Fibroblast of the conjunctiva (primary cell): Measurements from ENCODE around the gene ASS1.

ENCODE experiments used
- DNase-seq: peaks from one replicate; pipeline ENCODE4 v3.0.0-alpha.2; 2010; ENCODE audit warnings: low read depth

ASS1 gene

DNA sequence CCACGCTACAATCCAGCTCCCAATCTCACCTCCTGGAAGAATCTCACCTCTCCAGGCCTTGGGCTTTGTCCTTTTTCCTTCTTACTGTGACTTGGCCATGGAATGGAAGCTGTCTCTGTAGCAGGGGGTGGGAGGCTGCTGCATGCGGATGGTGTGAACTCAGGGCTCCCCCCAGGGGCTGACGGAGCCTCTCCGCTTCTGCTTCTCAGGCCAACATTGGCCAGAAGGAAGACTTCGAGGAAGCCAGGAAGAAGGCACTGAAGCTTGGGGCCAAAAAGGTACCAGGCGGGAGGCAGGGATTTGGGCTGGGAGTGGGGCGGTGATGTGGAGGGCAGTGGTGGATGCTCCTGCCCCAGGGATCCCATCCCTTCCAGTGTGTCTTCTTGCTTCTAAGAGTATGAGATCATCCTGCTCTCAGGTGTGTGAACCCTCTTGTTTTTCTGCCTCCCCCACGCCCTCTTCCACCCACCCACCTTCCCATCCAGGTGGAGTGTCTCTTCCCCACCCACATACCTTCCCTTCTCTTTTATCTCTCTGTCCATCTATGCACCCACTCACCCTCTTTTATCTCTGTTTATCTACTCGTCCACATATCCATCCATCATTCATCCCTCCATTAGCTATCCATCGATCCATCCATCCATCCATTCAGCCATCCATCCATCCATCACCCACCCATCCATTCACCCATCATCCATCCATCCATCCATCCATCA lies 9.5 kb downstream of the ASS1 start:
- DNase-seq = no peak

DNA sequence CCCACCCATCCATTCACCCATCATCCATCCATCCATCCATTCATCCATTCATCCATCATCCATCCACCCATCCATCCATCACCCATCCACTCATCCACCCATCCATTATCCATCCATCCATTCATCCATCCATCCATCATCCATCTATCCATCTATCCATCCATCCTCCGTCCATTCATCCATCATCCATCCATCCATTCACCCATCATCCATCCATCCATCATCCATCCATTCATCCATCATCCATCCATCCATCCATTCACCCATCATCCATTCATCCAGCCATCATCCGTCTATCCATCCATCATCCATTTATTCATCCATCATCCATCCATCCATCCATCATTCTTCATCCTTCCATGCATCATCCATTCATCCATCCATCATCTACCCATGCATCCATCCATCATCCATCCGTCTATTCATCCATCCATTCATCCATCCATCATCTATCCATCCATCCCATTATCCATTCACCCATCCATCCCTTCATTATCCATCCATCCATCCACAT lies 10.1 kb downstream of the ASS1 start:
- DNase-seq = no peak

GRCh38 chr9:130458027-130458803 lies 13.5 kb downstream of the ASS1 start:
- no peak for DNase-seq

DNA sequence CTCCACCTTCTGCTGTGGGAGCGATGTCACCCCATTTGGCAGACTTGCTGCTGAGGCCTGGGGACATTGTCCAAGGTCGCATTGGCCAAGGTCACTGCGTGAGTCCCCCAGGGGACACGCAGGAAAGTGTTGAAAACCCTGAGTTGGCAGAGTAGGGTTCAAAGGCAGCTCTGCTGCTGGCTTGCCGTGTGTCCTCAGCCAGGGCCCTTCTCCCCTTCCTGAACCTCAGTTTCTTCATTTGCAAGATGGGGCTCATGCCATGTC lies 14.0 kb downstream of the ASS1 start:
- no peak for DNase-seq

DNA sequence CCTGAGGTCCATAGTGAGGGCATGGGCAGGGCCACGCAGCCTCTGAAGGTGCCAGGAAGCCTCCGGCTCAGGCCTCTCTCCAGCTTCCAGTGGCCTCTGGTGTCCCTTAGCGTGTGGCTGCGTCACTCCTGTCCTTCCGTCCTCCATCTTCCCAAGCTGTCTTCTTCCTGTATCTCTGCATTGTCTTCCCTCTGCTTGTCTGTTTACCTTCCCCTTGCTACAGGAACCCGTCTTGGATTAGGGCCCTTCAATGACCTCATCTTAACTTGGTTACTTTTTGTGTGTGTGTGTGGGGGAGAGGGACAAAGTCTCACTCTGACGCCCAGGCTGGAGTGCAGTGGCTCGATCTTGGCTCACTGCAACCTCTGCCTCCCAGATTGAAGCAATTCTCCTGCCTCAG lies 14.4 kb downstream of the ASS1 start:
- no peak for DNase-seq

DNA sequence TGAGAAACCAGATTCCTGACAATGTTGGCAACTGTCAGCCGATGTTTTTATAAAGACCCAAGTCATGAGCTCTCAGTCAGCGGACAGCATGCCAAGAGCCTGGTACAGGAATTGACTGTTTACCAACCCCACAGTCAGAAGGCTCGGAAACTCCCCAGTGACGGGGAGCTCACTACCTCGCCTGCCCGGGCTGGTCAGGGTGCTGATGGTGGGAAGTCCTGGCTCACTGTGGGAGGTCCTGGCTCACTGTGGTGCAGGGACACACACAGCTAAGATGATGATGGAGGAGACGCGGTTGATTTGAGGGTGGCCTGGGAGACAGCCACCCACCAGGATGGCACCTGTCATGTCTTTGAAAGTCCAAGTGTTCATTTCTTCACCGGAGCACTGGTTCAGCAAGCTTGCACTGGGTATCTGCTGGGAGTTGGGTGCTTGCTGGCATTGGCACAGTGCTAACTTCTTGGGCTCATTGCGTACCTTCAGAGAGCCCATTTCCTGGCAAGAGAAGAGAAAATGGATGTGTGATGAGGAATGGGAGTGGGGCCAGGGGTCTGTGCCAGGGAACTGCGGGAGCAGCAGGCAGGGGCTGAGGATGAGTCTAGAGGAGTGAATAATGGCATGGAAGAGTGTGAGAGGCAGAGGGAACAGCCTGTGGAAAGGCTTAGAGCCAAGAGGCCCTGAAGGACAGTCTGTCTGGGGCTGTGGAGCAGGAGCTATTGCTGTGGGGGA lies 15.3 kb downstream of the ASS1 start:
- no peak for DNase-seq

DNA sequence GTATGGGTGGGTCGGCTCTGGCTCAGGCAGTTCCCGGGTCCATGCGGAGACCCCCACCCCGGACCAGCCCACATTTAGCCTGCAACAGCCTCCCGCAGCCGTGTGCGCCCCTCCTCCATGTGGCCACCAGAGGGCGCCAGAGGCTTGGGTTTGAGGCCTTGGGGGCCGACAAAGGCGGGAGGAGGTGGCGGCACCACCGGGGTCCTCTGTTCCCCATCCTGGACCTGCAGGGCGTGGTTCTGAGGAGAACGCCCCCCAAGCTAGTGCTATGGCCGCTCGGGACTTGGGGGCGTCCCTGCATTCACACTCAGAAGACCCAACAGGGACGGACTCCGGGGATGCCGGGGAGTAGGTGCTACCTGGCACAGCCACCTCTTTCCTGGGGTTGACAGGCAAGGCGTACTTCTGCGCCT lies 16.5 kb downstream of the ASS1 start:
- no peak for DNase-seq

DNA sequence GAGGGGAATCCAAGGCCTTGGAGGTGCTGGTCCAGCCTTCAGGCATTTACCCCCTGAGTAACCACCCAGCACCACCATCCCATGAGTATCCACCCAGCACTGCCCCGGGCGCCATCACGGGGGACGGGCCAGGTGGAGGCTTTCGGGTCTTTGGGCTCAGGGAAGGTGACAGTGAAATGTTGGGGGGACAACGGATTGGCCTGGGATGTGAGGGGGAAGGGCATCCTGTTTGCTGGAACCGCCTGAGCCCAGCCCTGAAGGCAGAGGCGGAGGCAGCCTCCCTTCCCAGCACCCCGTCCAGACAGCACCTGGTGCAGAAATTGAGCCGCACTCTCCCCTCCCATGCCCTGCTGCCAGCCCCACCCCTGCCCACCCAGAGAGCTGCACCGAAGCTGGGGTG lies 17.0 kb downstream of the ASS1 start:
- no peak for DNase-seq

DNA sequence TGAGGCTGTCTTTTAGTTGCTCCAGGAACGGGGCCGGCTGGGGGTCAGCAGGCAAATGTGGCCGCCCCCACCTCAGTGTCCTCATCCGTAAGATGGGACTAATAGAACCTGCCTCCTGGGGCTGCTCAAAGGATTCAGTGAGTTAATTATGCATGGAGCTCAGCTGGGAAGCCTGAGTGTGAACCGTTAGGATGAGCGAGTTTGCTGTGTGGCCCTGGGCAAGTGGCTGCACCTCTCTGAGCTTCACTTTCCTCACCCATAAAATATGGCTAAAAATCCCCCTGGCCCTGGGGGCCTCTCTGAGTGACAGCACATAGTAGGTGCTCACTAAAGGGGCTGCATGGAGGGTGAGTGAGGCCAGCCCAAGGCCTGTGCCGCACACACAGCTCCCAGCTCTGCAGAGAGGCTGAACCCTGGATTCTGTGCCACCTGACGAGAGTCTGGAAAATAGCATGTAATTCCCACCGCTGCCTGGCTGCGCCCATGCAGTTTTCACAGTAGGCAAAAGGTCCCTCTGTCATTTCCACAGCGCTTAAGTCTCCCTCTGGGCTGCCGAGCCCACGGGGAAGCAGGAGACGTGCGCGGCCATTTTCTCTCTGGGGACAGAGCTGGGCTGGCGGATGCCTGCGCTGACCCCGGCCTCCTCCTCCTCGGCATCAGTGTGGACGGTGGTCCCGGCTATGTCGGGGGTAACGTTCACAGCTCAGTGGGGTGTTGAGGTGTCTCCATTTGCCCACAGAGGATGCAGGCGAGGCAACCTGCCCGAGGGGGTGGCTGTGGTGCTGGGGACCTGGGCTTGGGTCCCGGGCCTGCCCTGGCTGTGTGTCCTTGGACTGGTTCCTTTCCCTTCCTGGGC lies 18.2 kb downstream of the ASS1 start:
- DNase-seq = no peak

- DNase-seq = no peak
These were observed 19.3 kb downstream of the ASS1 start for GRCh38 chr9:130463763-130464745.

DNA sequence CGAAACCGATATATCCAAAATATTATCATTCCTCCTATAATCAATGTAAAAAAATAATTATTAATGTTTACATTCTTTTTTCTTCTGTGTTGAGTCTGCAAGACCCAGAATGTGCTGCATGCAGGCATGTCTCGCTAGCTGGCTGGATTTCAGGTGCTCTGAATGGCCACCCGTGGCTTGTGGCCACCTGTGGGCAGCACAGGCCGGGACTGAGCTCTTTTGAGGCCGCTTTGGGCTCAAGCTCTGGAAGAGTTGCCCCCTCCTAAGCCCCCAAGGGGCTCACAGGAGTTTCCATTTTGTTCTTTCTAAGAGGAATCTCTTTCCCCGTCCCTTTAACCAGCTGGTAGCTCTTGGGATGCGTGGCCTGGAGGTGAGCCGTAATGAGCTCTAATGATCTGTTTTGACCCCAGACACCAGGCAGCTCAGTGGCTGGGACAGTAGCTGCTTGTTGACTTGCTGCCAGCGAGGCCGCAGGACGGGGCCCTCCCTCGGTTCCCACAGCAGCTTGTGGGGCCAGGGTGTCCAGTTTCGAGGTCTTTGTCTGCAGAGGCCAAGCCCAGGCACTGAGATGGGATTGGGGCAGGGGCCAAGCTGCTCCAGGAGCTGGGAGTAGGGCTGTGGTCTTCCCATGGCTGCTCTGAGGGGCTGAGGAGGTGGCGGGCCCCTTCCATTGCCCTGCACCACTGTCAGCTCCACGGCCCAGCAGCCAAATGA lies 20.8 kb downstream of the ASS1 start:
- DNase-seq = no peak

DNA sequence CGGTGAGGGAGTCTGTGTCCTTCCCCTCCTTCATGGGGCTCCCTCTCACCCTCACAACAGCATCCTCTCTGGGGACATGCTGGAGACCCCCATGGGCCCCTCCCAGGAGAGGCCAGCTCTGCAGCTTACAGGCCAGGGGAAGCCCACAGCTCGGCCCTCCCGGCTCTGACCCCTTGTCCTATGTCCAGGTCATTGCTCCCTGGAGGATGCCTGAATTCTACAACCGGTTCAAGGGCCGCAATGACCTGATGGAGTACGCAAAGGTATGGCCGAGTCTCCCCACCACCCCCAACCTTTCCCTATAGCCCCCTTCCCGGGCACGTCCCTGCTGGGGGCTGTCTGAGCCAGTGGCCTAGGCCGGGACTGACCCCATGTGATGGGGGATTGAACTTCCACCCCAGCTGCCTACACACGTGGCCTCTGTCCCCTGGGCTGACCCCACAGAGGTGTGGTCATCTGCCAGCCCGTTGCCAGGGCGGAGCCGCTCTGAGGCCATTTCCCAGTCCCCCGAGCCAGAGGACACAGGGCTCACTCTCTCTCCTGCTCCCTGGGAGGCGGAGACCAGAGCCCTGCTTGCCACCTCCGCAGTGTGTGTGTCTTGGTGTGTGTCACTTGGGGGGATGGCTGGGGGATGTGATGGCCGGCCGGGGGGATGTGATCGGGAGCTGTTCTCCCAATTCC lies 21.9 kb downstream of the ASS1 start:
- DNase-seq = no peak

DNA sequence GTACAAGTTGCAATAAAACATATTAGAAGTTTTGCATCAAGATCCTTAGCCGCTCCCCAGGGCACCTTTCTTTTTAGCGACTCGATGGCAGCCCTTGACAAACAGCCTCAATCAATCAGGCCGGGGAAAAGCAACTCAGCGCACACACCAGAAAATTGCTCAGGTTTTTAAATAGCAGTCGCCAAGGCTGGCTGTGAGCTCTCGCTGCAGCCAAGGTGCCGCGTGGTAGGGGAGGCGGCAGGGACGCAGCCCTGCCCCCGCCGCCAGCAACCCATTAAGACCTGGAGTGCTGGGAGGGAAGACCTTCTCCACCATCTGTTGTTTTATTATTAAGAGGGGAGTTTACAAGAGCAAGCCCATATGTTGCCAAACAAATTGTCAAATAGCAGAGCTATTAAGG lies 22.6 kb downstream of the ASS1 start:
- DNase-seq = no peak

GRCh38 chr9:130468566-130468965 lies 23.8 kb downstream of the ASS1 start:
- DNase-seq = no peak

DNA sequence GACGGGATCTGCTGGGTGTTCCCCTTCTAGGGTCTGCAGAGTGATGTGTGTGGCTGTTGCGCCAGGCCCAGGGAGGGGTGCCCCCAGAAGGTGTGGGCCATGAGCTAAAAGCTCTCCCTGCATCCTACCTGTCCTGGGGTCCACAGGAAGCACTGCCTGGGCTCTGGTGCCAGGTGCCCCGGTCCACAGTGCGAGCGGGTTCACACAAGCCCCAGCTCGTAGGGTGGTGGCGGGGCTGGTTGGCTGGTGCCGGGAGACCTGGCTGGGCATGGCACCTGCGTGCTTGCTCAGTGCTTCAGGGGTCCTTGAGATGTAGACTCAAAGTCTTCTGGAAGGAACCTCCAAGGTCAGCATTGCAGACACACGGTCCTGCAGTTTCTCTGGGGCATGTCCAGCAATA lies 25.5 kb downstream of the ASS1 start:
- no peak for DNase-seq

GRCh38 chr9:130470950-130471349 lies 26.2 kb downstream of the ASS1 start:
- no peak for DNase-seq

GRCh38 chr9:130471411-130472183 lies 26.8 kb downstream of the ASS1 start:
- DNase-seq = no peak

DNA sequence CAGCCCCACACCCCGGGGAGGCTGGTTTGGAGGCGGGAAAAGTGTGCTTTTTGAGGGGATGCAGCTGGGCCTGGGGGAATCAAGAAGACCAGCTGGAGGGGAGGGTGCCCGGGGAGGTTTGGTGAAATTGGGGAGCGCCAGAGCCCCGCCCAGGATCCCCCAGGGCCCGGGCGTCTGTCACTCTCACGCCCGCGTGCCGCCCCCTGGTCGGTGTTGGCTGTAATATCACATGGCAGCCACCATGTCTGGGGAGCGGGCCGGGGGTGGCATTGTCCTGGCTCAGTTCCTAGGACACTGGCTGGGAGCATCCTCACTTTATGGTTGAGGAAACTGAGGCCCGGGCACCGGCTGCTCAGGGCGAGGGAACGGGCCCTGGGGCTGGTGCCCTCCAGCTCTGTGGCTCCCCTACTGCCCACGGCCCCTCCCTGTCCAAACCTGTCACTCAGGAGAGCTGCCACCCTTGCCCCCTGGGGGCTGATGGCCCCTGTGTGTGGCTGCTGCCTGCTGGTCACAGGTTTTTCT lies 27.5 kb downstream of the ASS1 start:
- no peak for DNase-seq

DNA sequence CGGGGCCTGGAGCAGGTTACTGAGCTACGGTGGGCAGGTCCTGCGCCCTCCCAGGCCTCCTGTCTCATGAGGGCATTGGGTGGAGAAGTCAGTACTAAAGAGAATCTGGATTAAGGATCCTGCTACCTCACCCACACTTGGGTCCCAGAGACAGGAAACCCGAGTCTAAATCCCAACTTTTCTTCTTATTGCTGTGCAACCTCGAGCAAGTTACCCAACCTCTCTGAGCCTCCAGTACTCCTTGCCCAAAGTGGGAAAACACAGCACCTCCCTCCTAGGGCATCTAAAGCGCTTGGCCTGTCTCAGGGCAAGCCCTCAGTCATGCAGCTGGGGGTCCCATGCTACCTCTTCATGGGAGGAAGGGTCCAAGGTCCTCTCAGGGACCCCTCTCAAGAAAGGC lies 28.2 kb downstream of the ASS1 start:
- no peak for DNase-seq
